IMR-90 (cell line): Measurements from ENCODE around the gene CGRRF1. TPM values are rescaled to one million over a fixed set of nuclear protein-coding genes. Genes with fewer than 3 reads are reported as not detected.
A peak's percentile ranks its signal among the peaks of the same experiment; 100 is the strongest.

ENCODE experiments used
- ATAC-seq: fragments of 200-7000 bp; cut with Tn5 transposase; 2 replicates; pipeline ENCODE4 v1.9.1; 2020; ENCODE audit warnings: low read depth, mild to moderate bottlenecking, moderate library complexity
- BruUV-seq: library from RNA; stranded (reverse); fragments of 400-500 nt; replicated peaks from 2 replicates; lab custom pipeline; 2021; lab: Mats Ljungman, UMichigan
- CTCF ChIA-PET: fragments of 300-600 bp; formaldehyde crosslinking; extraction: SDS; loops from one replicate; lab custom pipeline; 2021; ENCODE audit warnings: antibody characterized with exemption; lab: Yijun Ruan, JAX
- POLR2A ChIA-PET: fragments of 300-600 bp; sonication (Branson Sonifier 250); formaldehyde crosslinking; loops from one replicate; lab custom pipeline; 2022; ENCODE audit warnings: antibody characterized with exemption; ENCODE audit not compliant: unreplicated experiment; lab: Charles Lee
- DNase-seq: peaks from one replicate; pipeline ENCODE4 v3.0.0; 2013
- H2AFZ ChIP-seq: replicated peaks from 2 replicates; pipeline ENCODE3; 2013; ENCODE audit warnings: low read length, mild to moderate bottlenecking; ENCODE audit not compliant: poor library complexity
- H2AK5ac ChIP-seq: 2 replicates; pipeline ENCODE4 v1.6.1; 2013; ENCODE audit warnings: low read depth, low read length, inconsistent platforms
- H2AK9ac ChIP-seq: replicated peaks from 2 replicates; pipeline ENCODE3; 2013; ENCODE audit warnings: mild to moderate bottlenecking, low read depth, low read length, moderate library complexity; ENCODE audit not compliant: poor library complexity
- H2BK120ac ChIP-seq: 2 replicates; pipeline ENCODE4 v1.6.1; 2013; ENCODE audit warnings: low read depth, low read length, inconsistent platforms
- H2BK15ac ChIP-seq: 3 replicates; pipeline ENCODE4 v1.6.1; 2013; ENCODE audit warnings: low read depth, low read length, inconsistent platforms
- H2BK20ac ChIP-seq: 2 replicates; pipeline ENCODE4 v1.6.1; 2013; ENCODE audit warnings: low read depth, mild to moderate bottlenecking, inconsistent platforms, low read length, moderate library complexity
- H2BK5ac ChIP-seq: 2 replicates; pipeline ENCODE4 v1.6.1; 2013; ENCODE audit warnings: mild to moderate bottlenecking, low read depth, low read length, inconsistent platforms; ENCODE audit not compliant: poor library complexity, severe bottlenecking
- H3K14ac ChIP-seq: replicated peaks from 2 replicates; pipeline ENCODE4 v1.6.1; 2013; ENCODE audit warnings: low read depth, low read length, inconsistent platforms
- H3K18ac ChIP-seq: 2 replicates; pipeline ENCODE4 v1.6.1; 2013; ENCODE audit warnings: low read depth, low read length, control low read depth
- H3K23ac ChIP-seq: 2 replicates; pipeline ENCODE4 v1.6.1; 2013; ENCODE audit warnings: low read depth, low read length, inconsistent platforms
- H3K27ac ChIP-seq: 2 replicates; pipeline ENCODE4 v1.5.1; 2013; ENCODE audit warnings: mild to moderate bottlenecking, control low read depth, low read length; ENCODE audit not compliant: insufficient read depth
- H3K27me3 ChIP-seq: 2 replicates; pipeline ENCODE4 v1.6.1; 2013; ENCODE audit warnings: low read length; ENCODE audit not compliant: control insufficient read depth, insufficient read depth
- H3K36me3 ChIP-seq: 2 replicates; pipeline ENCODE4 v1.6.1; 2013; ENCODE audit warnings: low read length, mixed read lengths; ENCODE audit not compliant: control insufficient read depth, insufficient read depth
- H3K4ac ChIP-seq: 2 replicates; pipeline ENCODE4 v1.6.1; 2013; ENCODE audit warnings: low read depth, low read length, inconsistent platforms
- H3K4me1 ChIP-seq: 2 replicates; pipeline ENCODE4 v1.6.1; 2013; ENCODE audit warnings: low read length, mixed read lengths; ENCODE audit not compliant: control insufficient read depth, insufficient read depth
- H3K4me2 ChIP-seq: 2 replicates; pipeline ENCODE4 v1.6.1; 2013; ENCODE audit warnings: low read depth, mild to moderate bottlenecking, control low read depth, low read length, moderate library complexity
- H3K4me3 ChIP-seq: 2 replicates; pipeline ENCODE4 v1.5.1; 2013; ENCODE audit warnings: low read depth, mild to moderate bottlenecking, control low read depth, low read length, moderate library complexity; ENCODE audit not compliant: insufficient read depth
- H3K56ac ChIP-seq: 2 replicates; pipeline ENCODE4 v1.6.1; 2013; ENCODE audit warnings: low read length, inconsistent platforms; ENCODE audit not compliant: insufficient read depth; ENCODE audit errors: extremely low read depth
- H3K79me1 ChIP-seq, 2 experiments: 2 replicates each; pipeline ENCODE4 v1.6.1; 2013; ENCODE audit warnings: low read length in 2 of 2, inconsistent platforms in 1 of 2, low read depth in 1 of 2
- H3K9ac ChIP-seq: 2 replicates; pipeline ENCODE4 v1.6.1; 2013; ENCODE audit warnings: low read depth, low read length, control low read depth
- H3K9me1 ChIP-seq: 2 replicates; pipeline ENCODE4 v1.6.1; 2013; ENCODE audit warnings: low read length, inconsistent platforms; ENCODE audit not compliant: insufficient read depth
- H3K9me3 ChIP-seq: 2 replicates; pipeline ENCODE4 v1.6.1; 2013; ENCODE audit warnings: low read length; ENCODE audit not compliant: control insufficient read depth, insufficient read depth
- H4K20me1 ChIP-seq: 2 replicates; pipeline ENCODE4 v1.6.1; 2013; ENCODE audit warnings: low read length, inconsistent platforms; ENCODE audit not compliant: insufficient read depth
- H4K5ac ChIP-seq: 2 replicates; pipeline ENCODE4 v1.6.1; 2013; ENCODE audit warnings: mild to moderate bottlenecking, low read depth, low read length, control low read depth
- H4K8ac ChIP-seq, 2 experiments: 2 replicates each; pipeline ENCODE4 v1.6.1; 2013; ENCODE audit warnings: low read depth in 2 of 2, low read length in 2 of 2, control low read depth in 1 of 2, inconsistent platforms in 1 of 2
- H4K91ac ChIP-seq: 2 replicates; pipeline ENCODE4 v1.6.1; 2013; ENCODE audit warnings: low read depth, low read length, inconsistent platforms; ENCODE audit not compliant: insufficient read depth
- BHLHE40 ChIP-seq: fragments of 150-350 bp; IDR thresholded peaks from 2 replicates; pipeline ENCODE4 v1.6.1; 2016; ENCODE audit warnings: mild to moderate bottlenecking, low read depth, low read length
- CEBPB ChIP-seq: IDR thresholded peaks from 2 replicates; pipeline ENCODE4 v1.6.1; 2012; ENCODE audit warnings: low read depth, low read length, improper control_type of control experiment
- CHD1 ChIP-seq: IDR thresholded peaks from 2 replicates; pipeline ENCODE4 v1.6.1; 2012; ENCODE audit warnings: low read depth, low read length, improper control_type of control experiment
- CTCF ChIP-seq: conservative IDR thresholded peaks from 2 replicates; pipeline ENCODE4 v1.5.1; 2012; ENCODE audit warnings: mild to moderate bottlenecking, low read depth, low read length, improper control_type of control experiment
- ELK1 ChIP-seq: fragments of 150-350 bp; IDR thresholded peaks from 2 replicates; pipeline ENCODE4 v1.6.1; 2016; ENCODE audit warnings: low read depth, mild to moderate bottlenecking, low read length, moderate library complexity, borderline replicate concordance
- FOS ChIP-seq: fragments of 150-350 bp; IDR thresholded peaks from 2 replicates; pipeline ENCODE4 v1.6.1; 2016; ENCODE audit warnings: low read depth, low read length
- MAFK ChIP-seq: IDR thresholded peaks from 2 replicates; pipeline ENCODE4 v1.6.1; 2012; ENCODE audit warnings: low read depth, low read length, improper control_type of control experiment
- MAZ ChIP-seq: IDR thresholded peaks from 2 replicates; pipeline ENCODE4 v1.6.1; 2012; ENCODE audit warnings: low read depth, mild to moderate bottlenecking, low read length, improper control_type of control experiment, moderate library complexity, borderline replicate concordance
- MXI1 ChIP-seq: IDR thresholded peaks from 2 replicates; pipeline ENCODE4 v1.6.1; 2012; ENCODE audit warnings: low read depth, mild to moderate bottlenecking, low read length, moderate library complexity, borderline replicate concordance
- POLR2A ChIP-seq: IDR thresholded peaks from 2 replicates; pipeline ENCODE4 v1.6.1; 2012; ENCODE audit warnings: mild to moderate bottlenecking, low read depth, low read length
- RAD21 ChIP-seq: IDR thresholded peaks from 2 replicates; pipeline ENCODE4 v1.6.1; 2012; ENCODE audit warnings: low read length, improper control_type of control experiment
- RCOR1 ChIP-seq: IDR thresholded peaks from 2 replicates; pipeline ENCODE4 v1.6.1; 2012; ENCODE audit warnings: mild to moderate bottlenecking, low read length, improper control_type of control experiment; ENCODE audit not compliant: insufficient replicate concordance
- RFX5 ChIP-seq: IDR thresholded peaks from 2 replicates; pipeline ENCODE4 v1.8.0; 2012; ENCODE audit warnings: low read depth, mild to moderate bottlenecking, low read length, moderate library complexity
- SMC3 ChIP-seq: fragments of 150-350 bp; IDR thresholded peaks from 2 replicates; pipeline ENCODE4 v1.6.1; 2016; ENCODE audit warnings: low read depth, mild to moderate bottlenecking, antibody characterized with exemption, low read length, moderate library complexity
- USF2 ChIP-seq: fragments of 150-350 bp; IDR thresholded peaks from 2 replicates; pipeline ENCODE4 v1.6.1; 2017; ENCODE audit warnings: mild to moderate bottlenecking, antibody characterized with exemption, low read length, low read depth
- WGBS, 2 experiments: methylation state at CpG; one replicate each; pipeline versions ENCODE4 v1.1.5 to v1.1.7; 2013; ENCODE audit warnings: missing lambda C conversion rate in 2 of 2; ENCODE audit not compliant: insufficient read length in 1 of 2; ENCODE audit errors: extremely low coverage in 2 of 2; 5-methylcytosine and 5-hydroxymethylcytosine counted together
- dilution Hi-C: fragments of 300-500 bp; cut with HindIII; formaldehyde crosslinking; loops from one replicate; pipeline ENCODE4 v1.14.3; 2018; ENCODE audit warnings: low sequenced_read_pairs; ENCODE audit not compliant: unreplicated experiment
- in situ Hi-C: fragments of 300-500 bp; cut with MboI; formaldehyde crosslinking; loops from 3 replicates; pipeline ENCODE4 v1.14.3; 2019; ENCODE audit warnings: low sequenced_read_pairs, inconsistent platforms, mixed read lengths
- intact Hi-C: fragments of 100-400 bp; cut with micrococcal nuclease; formaldehyde crosslinking; loops from 2 replicates; pipeline ENCODE4 v1.10.0; 2022
- polyA plus RNA-seq, 3 experiments: library from polyadenylated mRNA; depleted of rRNA; stranded (reverse); fragments of >200 nt; gene quantifications; 2 replicates each; pipeline ENCODE4 v1.2.3, GENCODE V29; 2012; ENCODE audit warnings: low replicate concordance in 1 of 3
- total RNA-seq: library from RNA; depleted of rRNA; stranded (reverse); fragments of >200 nt; gene quantifications from 2 replicates; pipeline ENCODE4 v1.2.3, GENCODE V29; 2012

The CGRRF1 gene
- total and polyA plus RNA-seq, 2 of the 4 experiments (the other 2 are of a cell fraction): 6.0 to 13.8 TPM

DNA sequence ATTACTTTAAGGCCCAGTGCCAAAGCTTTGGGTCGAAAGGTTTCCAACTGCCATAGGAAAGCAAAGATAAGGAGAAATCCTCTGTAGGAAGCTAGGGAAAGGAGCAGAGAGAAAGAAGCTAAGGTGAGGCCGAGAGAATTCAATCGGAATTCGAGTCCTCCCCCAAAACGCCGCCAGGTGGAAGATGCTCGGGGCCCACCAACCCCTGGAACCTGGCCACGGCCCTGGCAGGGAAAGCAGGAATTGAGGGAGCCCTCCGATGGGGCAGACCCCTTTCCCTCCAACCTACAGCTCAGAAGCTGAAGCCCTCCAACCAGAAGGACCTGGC lies 21.4 kb upstream of the CGRRF1 start:
- in situ Hi-C loops: no loop called here

More for the DNA sequence above, 21.4 kb upstream of the CGRRF1 start:
- BruUV-seq: no TSS peak
- ChIA-PET CTCF (interaction anchor here (1.0 kb wide), 1 partner anchor 21 kb away, joined by 3 read pairs; the partner anchor contains the start of gene CGRRF1), POLR2A (interaction anchor here (0.7 kb wide), 1 partner anchor 21 kb away, joined by 3 read pairs; the partner anchor contains the start of gene CGRRF1)
- Histone ChIP-seq H3K23ac (peak overlapping the region; percentile 90), H3K36me3 (peaks cover 2% of the 10 kb centered on the region), H2AK5ac (peak overlapping the region; percentile 68), H4K8ac (peak overlapping the region; percentile 94 to 96), H2BK5ac (peak overlapping the region; percentile 79), H4K91ac (peak overlapping the region; percentile 75), H2AK9ac (peak overlapping the region; percentile 99), H3K56ac (peak overlapping the region; percentile 95), H2BK20ac (0 out of 2 replicates have a peak overlapping the region, but pooled peaks have one; percentile 13), H3K27me3 (no peaks in the 10 kb centered on the region), H3K9ac (peak overlapping the region; percentile 86), H4K20me1 (peaks cover 16% of the 10 kb centered on the region; the same call in 1 of the 2 replicates), H3K79me1 (peaks cover 8 to 28% of the 10 kb centered on the region in 2 experiments), H3K14ac (peak overlapping the region; percentile 97), H3K4ac (peak overlapping the region; percentile 93), H3K9me1 (0 out of 2 replicates have a peak, but pooled peaks cover under 1% of the 10 kb centered on the region), H3K18ac (peak overlapping the region; percentile 33), H3K4me2 (peak overlapping the region; percentile 98), H3K4me1 (0 out of 2 replicates have a peak, but pooled peaks cover 4% of the 10 kb centered on the region), H3K4me3 (peak overlapping the region; percentile 89), H4K5ac (peak overlapping the region; percentile 88), H3K27ac (peak overlapping the region; percentile 91), H2BK15ac (no peak overlapping the region; the same call in 2 of the 3 replicates), H2AFZ (peak overlapping the region; percentile 90), H3K9me3 (no peaks in the 10 kb centered on the region), H2BK120ac (peak overlapping the region; percentile 44)
- WGBS, 2 experiments: 0% methylated on average over 6 of the region's 9 CpGs; no CpG with 5 or more reads in 1 of the 2 experiments
- ATAC-seq: no peak; the same call in none of the 2 replicates
- intact Hi-C loops: no loop called here
- DNase-seq: no peak
- dilution Hi-C loops: no loop called here
- no peak for TF ChIP-seq MXI1
- no peak for TF ChIP-seq RAD21
- no peak for TF ChIP-seq ELK1
- no peak for TF ChIP-seq BHLHE40
- no peak for TF ChIP-seq RFX5
- TF ChIP-seq CEBPB: no peak
- TF ChIP-seq RCOR1: no peak
- no peak for TF ChIP-seq CTCF
- TF ChIP-seq MAZ: no peak
- TF ChIP-seq SMC3: no peak
- TF ChIP-seq FOS: no peak
- no peak for TF ChIP-seq USF2
- TF ChIP-seq CHD1: no peak
- TF ChIP-seq MAFK: no peak
- TF ChIP-seq POLR2A: no peak
